IPS-15b (cell line): ENCODE data around the gene CUEDC2.

Experiments used
- H3K27me3 ChIP-seq: one replicate; pipeline ENCODE4 v1.6.1; 2013; ENCODE audit warnings: low read length; ENCODE audit not compliant: control insufficient read depth, insufficient read depth
- H3K36me3 ChIP-seq: one replicate; pipeline ENCODE4 v1.6.1; 2013; ENCODE audit warnings: low read length; ENCODE audit not compliant: control insufficient read depth, insufficient read depth
- H3K4me1 ChIP-seq: one replicate; pipeline ENCODE4 v1.6.1; 2013; ENCODE audit warnings: mild to moderate bottlenecking, low read length; ENCODE audit not compliant: control insufficient read depth, insufficient read depth
- H3K4me3 ChIP-seq: one replicate; pipeline ENCODE4 v1.5.1; 2013; ENCODE audit warnings: low read depth, low read length
- H3K9ac ChIP-seq: one replicate; pipeline ENCODE4 v1.6.1; 2013; ENCODE audit warnings: low read depth, mild to moderate bottlenecking, low read length
- H3K9me3 ChIP-seq: one replicate; pipeline ENCODE4 v1.6.1; 2013; ENCODE audit warnings: mild to moderate bottlenecking, low read length; ENCODE audit not compliant: control insufficient read depth, insufficient read depth

CUEDC2 gene

GRCh38 chr10:102396730-102397151, 35.6 kb downstream of the CUEDC2 start:
- Histone ChIP-seq H3K9me3 (no peaks in the 10 kb centered on the region), H3K4me3 (peak overlapping the region; percentile 95), H3K4me1 (peaks cover 16% of the 10 kb centered on the region), H3K36me3 (peaks cover 44% of the 10 kb centered on the region), H3K9ac (no peak overlapping the region), H3K27me3 (peaks cover 11% of the 10 kb centered on the region)

GRCh38 chr10:102396317-102396650, 36.1 kb downstream of the CUEDC2 start:
- H3K4me3 ChIP-seq: peak overlapping the region; percentile 95
- H3K27me3 ChIP-seq: peaks cover 11% of the 10 kb centered on the region
- peaks cover 39% of the 10 kb centered on the region for H3K36me3 ChIP-seq
- H3K4me1 ChIP-seq: peaks cover 16% of the 10 kb centered on the region
- H3K9ac ChIP-seq: no peak overlapping the region
- H3K9me3 ChIP-seq: no peaks in the 10 kb centered on the region

- Histone ChIP-seq H3K4me3 (peak within 1 kb of the TSS; percentile 95), H3K9ac (peak within 1 kb of the TSS; percentile 65), H3K9me3 (no peaks in the 10 kb centered on the region), H3K27me3 (peaks cover 11% of the 10 kb centered on the region), H3K4me1 (peaks cover 21% of the 10 kb centered on the region), H3K36me3 (peaks cover 33% of the 10 kb centered on the region)
These were observed 36.7 kb downstream of the CUEDC2 start, which contains the start of gene NFKB2 for GRCh38 chr10:102395400-102396316. TSS of gene NFKB2 (plus strand) at chr10:102395705. CDS start at chr10:102395960, 255 bp downstream.

- Histone ChIP-seq H3K9me3 (no peaks in the 10 kb centered on the region), H3K9ac (no peak overlapping the region), H3K4me3 (peak overlapping the region; percentile 95), H3K4me1 (peaks cover 21% of the 10 kb centered on the region), H3K36me3 (peaks cover 27% of the 10 kb centered on the region), H3K27me3 (peaks cover 11% of the 10 kb centered on the region)
These were observed 37.5 kb downstream of the CUEDC2 start for GRCh38 chr10:102394801-102395399.

- peak overlapping the region; percentile 95 for H3K4me3 ChIP-seq
These were observed 38.1 kb downstream of the CUEDC2 start for GRCh38 chr10:102394079-102394800.

GRCh38 chr10:102393411-102394078, 38.8 kb downstream of the CUEDC2 start:
- Histone ChIP-seq H3K27me3 (peaks cover 11% of the 10 kb centered on the region), H3K9me3 (no peaks in the 10 kb centered on the region), H3K36me3 (peaks cover 21% of the 10 kb centered on the region), H3K4me3 (peak overlapping the region; percentile 95), H3K9ac (no peak overlapping the region), H3K4me1 (peaks cover 18% of the 10 kb centered on the region)

More at GRCh38 chr10:102394079-102394800, 38.1 kb downstream of the CUEDC2 start:
- H3K36me3 ChIP-seq: peaks cover 24% of the 10 kb centered on the region
- H3K27me3 ChIP-seq: peaks cover 11% of the 10 kb centered on the region
- no peaks in the 10 kb centered on the region for H3K9me3 ChIP-seq
- no peak overlapping the region for H3K9ac ChIP-seq
- peaks cover 18% of the 10 kb centered on the region for H3K4me1 ChIP-seq

- H3K27me3 ChIP-seq: peaks cover 11% of the 10 kb centered on the region
- peaks cover 18% of the 10 kb centered on the region for H3K4me1 ChIP-seq
- no peak overlapping the region for H3K9ac ChIP-seq
- H3K36me3 ChIP-seq: peaks cover 10% of the 10 kb centered on the region
- no peaks in the 10 kb centered on the region for H3K9me3 ChIP-seq
- H3K4me3 ChIP-seq: peak overlapping the region; percentile 5
These were observed 40.1 kb downstream of the CUEDC2 start for GRCh38 chr10:102392306-102392705.

- peaks cover 18% of the 10 kb centered on the region for H3K4me1 ChIP-seq
- no peaks in the 10 kb centered on the region for H3K9me3 ChIP-seq
- H3K27me3 ChIP-seq: peaks cover 9% of the 10 kb centered on the region
- H3K9ac ChIP-seq: no peak overlapping the region
- H3K36me3 ChIP-seq: no peaks in the 10 kb centered on the region
- no peak overlapping the region for H3K4me3 ChIP-seq
These were observed 42.5 kb downstream of the CUEDC2 start for GRCh38 chr10:102389894-102390293.

GRCh38 chr10:102384606-102385429, 47.6 kb downstream of the CUEDC2 start:
- Histone ChIP-seq H3K9me3 (no peaks in the 10 kb centered on the region), H3K27me3 (no peaks in the 10 kb centered on the region), H3K36me3 (peaks cover 16% of the 10 kb centered on the region), H3K9ac (no peak overlapping the region), H3K4me1 (no peaks in the 10 kb centered on the region), H3K4me3 (no peak overlapping the region)

GRCh38 chr10:102384053-102384452, 48.3 kb downstream of the CUEDC2 start:
- H3K36me3 ChIP-seq: peaks cover 20% of the 10 kb centered on the region
- H3K9ac ChIP-seq: no peak overlapping the region
- no peak overlapping the region for H3K4me3 ChIP-seq
- H3K9me3 ChIP-seq: no peaks in the 10 kb centered on the region
- H3K27me3 ChIP-seq: no peaks in the 10 kb centered on the region
- no peaks in the 10 kb centered on the region for H3K4me1 ChIP-seq
